HEK293T (cell line): Measurements from ENCODE around the gene MRPS6.

Experiments used
- CTCF ChIA-PET: fragments of 350-600 bp; formaldehyde crosslinking; extraction: SDS; loops from one replicate; lab custom pipeline; 2021; ENCODE audit warnings: antibody characterized with exemption, inconsistent platforms; lab: Yijun Ruan, JAX
- POLR2A ChIA-PET: fragments of 350-600 bp; formaldehyde crosslinking; extraction: SDS; loops from one replicate; lab custom pipeline; 2020; ENCODE audit warnings: antibody characterized with exemption, inconsistent platforms; lab: Yijun Ruan, JAX
- DNase-seq: peaks from one replicate; pipeline ENCODE4 v3.0.0; 2012; ENCODE audit warnings: mixed read lengths; ENCODE audit errors: extremely low spot score
- ARNT ChIP-seq: fragments of 450-650 bp; IDR thresholded peaks from 2 replicates; pipeline ENCODE4 v1.6.1; 2017; ENCODE audit warnings: mild to moderate bottlenecking
- BHLHE40 ChIP-seq: fragments of 450-650 bp; IDR thresholded peaks from 2 replicates; pipeline ENCODE4 v1.6.1; 2016; ENCODE audit warnings: mild to moderate bottlenecking, moderate library complexity, borderline replicate concordance
- CTBP1 ChIP-seq: fragments of 450-650 bp; IDR thresholded peaks from 2 replicates; pipeline ENCODE4 v1.6.1; 2016; ENCODE audit warnings: borderline replicate concordance
- ELF4 ChIP-seq: fragments of 450-650 bp; IDR thresholded peaks from 2 replicates; pipeline ENCODE4 v1.6.1; 2017; ENCODE audit warnings: antibody characterized with exemption
- FOXA1 ChIP-seq: fragments of 450-650 bp; IDR thresholded peaks from 2 replicates; pipeline ENCODE4 v1.6.1; 2016; ENCODE audit warnings: mild to moderate bottlenecking
- FOXK2 ChIP-seq: fragments of 450-650 bp; IDR thresholded peaks from 2 replicates; pipeline ENCODE4 v1.6.1; 2016; ENCODE audit warnings: mild to moderate bottlenecking
- FOXM1 ChIP-seq: fragments of 450-650 bp; IDR thresholded peaks from 2 replicates; pipeline ENCODE4 v1.6.1; 2017; ENCODE audit warnings: mild to moderate bottlenecking, borderline replicate concordance
- HDGF ChIP-seq: fragments of 450-650 bp; IDR thresholded peaks from 2 replicates; pipeline ENCODE4 v1.6.1; 2017; ENCODE audit warnings: antibody characterized with exemption, borderline replicate concordance
- L3MBTL2 ChIP-seq: fragments of 450-650 bp; conservative IDR thresholded peaks from 2 replicates; pipeline ENCODE4 v1.6.1; 2016; ENCODE audit warnings: mild to moderate bottlenecking
- LEF1 ChIP-seq: fragments of 450-650 bp; IDR thresholded peaks from 2 replicates; pipeline ENCODE4 v1.6.1; 2017; ENCODE audit warnings: mild to moderate bottlenecking, borderline replicate concordance
- NFRKB ChIP-seq: fragments of 450-650 bp; IDR thresholded peaks from 2 replicates; pipeline ENCODE4 v1.6.1; 2016; ENCODE audit warnings: mild to moderate bottlenecking, moderate library complexity
- PKNOX1 ChIP-seq: fragments of 450-650 bp; IDR thresholded peaks from 2 replicates; pipeline ENCODE4 v1.6.1; 2016
- SP1 ChIP-seq: fragments of 450-650 bp; IDR thresholded peaks from 2 replicates; pipeline ENCODE4 v1.6.1; 2017
- SUZ12 ChIP-seq: fragments of 450-650 bp; IDR thresholded peaks from 2 replicates; pipeline ENCODE4 v1.6.1; 2016; ENCODE audit warnings: mild to moderate bottlenecking
- TARDBP ChIP-seq: fragments of 450-650 bp; IDR thresholded peaks from 2 replicates; pipeline ENCODE4 v1.6.1; 2016
- ZNF384 ChIP-seq: fragments of 450-650 bp; IDR thresholded peaks from 2 replicates; pipeline ENCODE4 v1.6.1; 2016

MRPS6 gene

GRCh38 chr21:34190576-34191321 lies 117.4 kb downstream of the MRPS6 start:
- TF ChIP-seq PKNOX1: no peak
- TF ChIP-seq NFRKB: no peak
- TF ChIP-seq BHLHE40: no peak
- TF ChIP-seq ARNT: no peak
- ChIA-PET CTCF (no interaction called here), POLR2A (no interaction called here)
- no peak for DNase-seq

GRCh38 chr21:34191876-34192275 lies 118.5 kb downstream of the MRPS6 start:
- ChIA-PET POLR2A (no interaction called here), CTCF (no interaction called here)
- TF ChIP-seq ARNT: no peak
- TF ChIP-seq L3MBTL2: no peak
- no peak for TF ChIP-seq ELF4
- no peak for TF ChIP-seq NFRKB
- no peak for TF ChIP-seq FOXA1
- TF ChIP-seq TARDBP: no peak
- TF ChIP-seq SP1: no peak
- TF ChIP-seq HDGF: no peak
- no peak for TF ChIP-seq CTBP1
- TF ChIP-seq SUZ12: no peak
- no peak for TF ChIP-seq BHLHE40
- no peak for TF ChIP-seq ZNF384
- TF ChIP-seq FOXM1: no peak
- no peak for TF ChIP-seq PKNOX1
- TF ChIP-seq LEF1: no peak
- no peak for TF ChIP-seq FOXK2
- DNase-seq: no peak
